ENCODE results near the gene NCBP2L. TPM values are rescaled to one million over a fixed set of nuclear protein-coding genes. Genes with fewer than 3 reads are reported as not detected.

Gene NCBP2L
- total and polyA plus RNA-seq, 2 experiments from 2014 or later, result not detected

DNA sequence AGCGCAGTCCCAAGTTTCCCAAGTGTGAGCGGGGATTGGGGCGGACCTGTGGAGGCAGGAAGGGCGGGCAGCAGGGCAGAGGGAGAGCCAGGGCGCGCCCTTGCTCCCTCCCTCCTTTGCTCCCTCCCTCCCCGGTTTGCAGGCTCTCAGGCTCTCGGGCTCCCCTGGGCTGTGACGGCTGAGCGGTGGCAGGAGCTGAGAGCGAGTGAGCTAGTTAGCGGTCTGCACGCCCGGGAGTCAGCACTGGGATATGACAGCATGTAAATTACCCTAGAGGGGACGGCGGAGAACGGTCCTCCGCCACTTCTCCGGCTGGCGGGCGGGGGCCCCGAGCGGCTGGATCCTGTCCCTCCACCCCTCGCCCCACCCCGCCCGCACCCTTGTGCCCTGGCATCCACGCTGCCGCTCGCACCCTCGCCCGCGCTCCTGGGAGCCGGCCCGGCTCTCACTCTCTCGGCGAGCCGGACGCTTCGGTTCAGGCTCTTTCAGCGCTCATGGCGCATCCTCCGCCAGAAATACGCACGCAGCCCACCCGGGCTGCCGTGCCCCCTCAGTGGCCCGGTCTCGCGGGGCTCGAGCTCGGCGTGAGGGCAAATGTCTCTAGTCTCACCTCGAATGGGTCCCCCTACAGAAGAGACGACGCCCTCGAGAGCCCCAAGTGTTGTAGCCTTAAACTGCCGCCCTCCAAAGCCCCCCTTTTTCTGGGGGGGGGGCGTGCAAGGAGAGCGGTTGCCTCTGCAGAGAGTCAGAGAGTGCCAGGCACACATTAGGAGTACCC, 1.6 kb upstream of the NCBP2L start, which contains the start of gene TSC22D3 (continued):
- TF ChIP-seq ZNF462 (CRISPR knock-in tag; IDR thresholded peaks at IDR 0.05) (no peak), REST (IDR thresholded peaks at IDR 0.05; ENCODE audit: unreplicated experiment) (no peak)

Data from GM23338 (cell line).